NCI-H1436 treated with DMSO at 0.1 percent for 48 hours (cell line): ENCODE measurements around the gene FCAMR.

Experiments used
- DNase-seq: peaks from one replicate; lab custom pipeline; 2025; lab: John Stamatoyannopoulos, UW

FCAMR gene

GRCh38 chr1:206958144-206958543 is 12.1 kb downstream of the FCAMR start:
- no peak for DNase-seq

GRCh38 chr1:206957639-206958038 is 12.6 kb downstream of the FCAMR start:
- no peak for DNase-seq

GRCh38 chr1:206955476-206956451 is 14.5 kb downstream of the FCAMR start:
- no peak for DNase-seq

GRCh38 chr1:206954459-206955342 is 15.6 kb downstream of the FCAMR start:
- no peak for DNase-seq

GRCh38 chr1:206953626-206954025 is 16.6 kb downstream of the FCAMR start:
- DNase-seq, result no peak

- DNase-seq, result no peak
Observed at GRCh38 chr1:206953126-206953525, 17.1 kb downstream of the FCAMR start.

GRCh38 chr1:206952171-206952570 is 18.1 kb downstream of the FCAMR start:
- DNase-seq, result no peak

- DNase-seq, result no peak
Observed at GRCh38 chr1:206951318-206952100, 18.8 kb downstream of the FCAMR start.

- no peak for DNase-seq
Observed at GRCh38 chr1:206949641-206950040, 20.6 kb downstream of the FCAMR start.

GRCh38 chr1:206949208-206949607 is 21.1 kb downstream of the FCAMR start:
- DNase-seq, result no peak

GRCh38 chr1:206947255-206947654 is 23.0 kb downstream of the FCAMR start:
- no peak for DNase-seq

GRCh38 chr1:206946261-206946660 is 24.0 kb downstream of the FCAMR start, which contains the start of gene PIGR:
Gene PIGR, minus strand, starts transcription at chr1:206946466. Its CDS starts 5,935 bp downstream, at chr1:206940531.
- no peak for DNase-seq

GRCh38 chr1:206945779-206946178 is 24.5 kb downstream of the FCAMR start:
- DNase-seq, result no peak

GRCh38 chr1:206944703-206945102 is 25.6 kb downstream of the FCAMR start:
- no peak for DNase-seq

- DNase-seq, result no peak
Observed at GRCh38 chr1:206941766-206942418, 28.4 kb downstream of the FCAMR start.

- no peak for DNase-seq
Observed at GRCh38 chr1:206940588-206940936, 29.7 kb downstream of the FCAMR start.

GRCh38 chr1:206939841-206940587 is 30.2 kb downstream of the FCAMR start:
- DNase-seq, result no peak

GRCh38 chr1:206939131-206939530 is 31.1 kb downstream of the FCAMR start:
- no peak for DNase-seq

- no peak for DNase-seq
Observed at GRCh38 chr1:206937425-206937824, 32.8 kb downstream of the FCAMR start.

- DNase-seq, result no peak
Observed at GRCh38 chr1:206935491-206936067, 34.7 kb downstream of the FCAMR start.
